GM12878 (cell line): ENCODE measurements around the gene TIAM1. TPM values are rescaled to one million over a fixed set of nuclear protein-coding genes. Genes with fewer than 3 reads are reported as not detected.

Source experiments
- BCL11A ChIP-seq: IDR thresholded peaks from 2 replicates; pipeline ENCODE4 v1.6.1; 2011; ENCODE audit warnings: low read depth, low read length
- CBFB ChIP-seq: IDR thresholded peaks from 2 replicates; pipeline ENCODE4 v1.6.1; 2016; ENCODE audit warnings: antibody characterized with exemption, low read depth
- ETV6 ChIP-seq, 2 experiments: fragments of 450-650 bp in 1 of 2; IDR thresholded peaks in 1 of 2; conservative IDR thresholded peaks in 1 of 2; 2 replicates each; pipeline ENCODE4 v1.6.1; 2014; ENCODE audit warnings: antibody characterized with exemption in 1 of 2, borderline replicate concordance in 1 of 2, low read depth in 1 of 2, mild to moderate bottlenecking in 1 of 2, moderate library complexity in 1 of 2
- FOXK2 ChIP-seq: fragments of 450-650 bp; IDR thresholded peaks from 2 replicates; pipeline ENCODE4 v1.6.1; 2017; ENCODE audit warnings: mild to moderate bottlenecking, moderate library complexity
- HDAC2 ChIP-seq: fragments of 200-600 bp; sonication (generic); IDR thresholded peaks from 2 replicates; pipeline ENCODE4 v1.6.1; 2017
- HDGF ChIP-seq: fragments of 450-650 bp; IDR thresholded peaks from 2 replicates; pipeline ENCODE4 v1.6.1; 2016; ENCODE audit warnings: antibody characterized with exemption
- MTA2 ChIP-seq: fragments of 450-650 bp; IDR thresholded peaks from 2 replicates; pipeline ENCODE4 v1.6.1; 2016; ENCODE audit warnings: low read depth, mild to moderate bottlenecking, moderate library complexity
- NR2C1 ChIP-seq: fragments of 450-650 bp; IDR thresholded peaks from 2 replicates; pipeline ENCODE4 v1.6.1; 2017; ENCODE audit warnings: antibody characterized with exemption, mild to moderate bottlenecking, moderate library complexity
- PML ChIP-seq: IDR thresholded peaks from 2 replicates; pipeline ENCODE4 v1.6.1; 2012; ENCODE audit warnings: low read length, inconsistent platforms
- POU2F2 ChIP-seq: IDR thresholded peaks from 3 replicates; pipeline ENCODE4 v1.6.1; 2011; ENCODE audit warnings: low read depth, mild to moderate bottlenecking, low read length, borderline replicate concordance
- RAD21 ChIP-seq: IDR thresholded peaks from 2 replicates; pipeline ENCODE4 v1.6.1; 2011; ENCODE audit warnings: mild to moderate bottlenecking, low read depth, low read length, moderate library complexity; ENCODE audit not compliant: insufficient read depth
- RAD51 ChIP-seq: fragments of 450-650 bp; IDR thresholded peaks from 2 replicates; pipeline ENCODE4 v1.6.1; 2016; ENCODE audit warnings: moderate library complexity, mild to moderate bottlenecking, inconsistent platforms
- SMAD5 ChIP-seq: IDR thresholded peaks from 2 replicates; pipeline ENCODE4 v1.6.1; 2016; ENCODE audit warnings: antibody characterized with exemption, low read depth
- SP1 ChIP-seq: IDR thresholded peaks from one replicate; pipeline ENCODE4 v1.6.1; 2011; ENCODE audit warnings: low read depth, low read length
- SREBF2 ChIP-seq: IDR thresholded peaks from 2 replicates; pipeline ENCODE4 v1.6.1; 2012; ENCODE audit warnings: mild to moderate bottlenecking, low read length
- TCF3 ChIP-seq: IDR thresholded peaks from 2 replicates; pipeline ENCODE4 v1.6.1; 2012; ENCODE audit warnings: low read depth, mild to moderate bottlenecking, low read length, borderline replicate concordance; ENCODE audit not compliant: insufficient read depth
- WRNIP1 ChIP-seq: IDR thresholded peaks from 2 replicates; pipeline ENCODE4 v1.6.1; 2011; ENCODE audit warnings: low read depth, low read length, improper control_type of control experiment, borderline replicate concordance
- ZBED1 ChIP-seq: IDR thresholded peaks from 2 replicates; pipeline ENCODE4 v1.6.1; 2016; ENCODE audit warnings: borderline replicate concordance
- ZNF207 ChIP-seq: fragments of 450-650 bp; IDR thresholded peaks from 2 replicates; pipeline ENCODE4 v1.6.1; 2014; ENCODE audit warnings: antibody characterized with exemption, mild to moderate bottlenecking, borderline replicate concordance
- ZNF24 ChIP-seq: fragments of 450-650 bp; IDR thresholded peaks from 2 replicates; pipeline ENCODE4 v1.6.1; 2017; ENCODE audit warnings: antibody characterized with exemption, mild to moderate bottlenecking
- polyA plus RNA-seq, 11 experiments: library from polyadenylated mRNA; depleted of rRNA in 4 of 11; unstranded in 6 of 11; stranded (reverse) in 5 of 11; fragments of >200 nt; fragmentation: Nextera tagmentation in 4 of 11; fragmentation: Illumina TruSeq in 1 of 11; extraction: Ambion mirVana in 4 of 11; extraction: Trizol in 1 of 11; gene quantifications; 1 replicate in 1 of 11; 2 replicates in 10 of 11; pipeline versions ENCODE4 v1.2.1 to v1.2.3, GENCODE V29; 2011 to 2016; ENCODE audit warnings: inconsistent platforms in 2 of 11, missing spikeins in 2 of 11, low read depth in 1 of 11
- total RNA-seq, 4 experiments: library from RNA; depleted of rRNA in 3 of 4; stranded (reverse); fragments of >200 nt in 3 of 4; fragmentation: Illumina TruSeq in 1 of 4; extraction: Trizol in 1 of 4; gene quantifications; 2 replicates each; pipeline versions ENCODE4 v1.2.1 to v1.2.3, GENCODE V29; 2013 to 2021
- TF ChIP-seq, protein P1 (sequence below): IDR thresholded peaks from 2 replicates; pipeline ENCODE4 v1.6.1; 2011; ENCODE audit warnings: low read depth, low read length, improper control_type of control experiment, borderline replicate concordance
- TF ChIP-seq, protein P2 (sequence below): IDR thresholded peaks from 2 replicates; pipeline ENCODE4 v1.6.1; 2011; ENCODE audit warnings: borderline replicate concordance, low read depth, mild to moderate bottlenecking, moderate library complexity, low read length; ENCODE audit not compliant: insufficient read depth, poor library complexity, severe bottlenecking
- TF ChIP-seq, protein P3 (sequence below): IDR thresholded peaks from 2 replicates; pipeline ENCODE4 v1.6.1; 2012; ENCODE audit warnings: low read depth, low read length, improper control_type of control experiment
- TF ChIP-seq, protein P4 (sequence below): fragments of 450-650 bp; IDR thresholded peaks from 2 replicates; pipeline ENCODE4 v1.6.1; 2018; ENCODE audit warnings: borderline replicate concordance, mild to moderate bottlenecking; ENCODE audit not compliant: partially characterized antibody
- TF ChIP-seq, protein P5 (sequence below): fragments of 150-350 bp; IDR thresholded peaks from 2 replicates; pipeline ENCODE4 v1.6.1; 2014; ENCODE audit warnings: mild to moderate bottlenecking, low read depth, low read length

Gene TIAM1
- total and polyA plus RNA-seq, 10 of the 15 experiments (the other 5 are each of a cell fraction or from before 2014, with no cell fraction given): 0.31 to 35.9 (median 0.78) TPM

DNA sequence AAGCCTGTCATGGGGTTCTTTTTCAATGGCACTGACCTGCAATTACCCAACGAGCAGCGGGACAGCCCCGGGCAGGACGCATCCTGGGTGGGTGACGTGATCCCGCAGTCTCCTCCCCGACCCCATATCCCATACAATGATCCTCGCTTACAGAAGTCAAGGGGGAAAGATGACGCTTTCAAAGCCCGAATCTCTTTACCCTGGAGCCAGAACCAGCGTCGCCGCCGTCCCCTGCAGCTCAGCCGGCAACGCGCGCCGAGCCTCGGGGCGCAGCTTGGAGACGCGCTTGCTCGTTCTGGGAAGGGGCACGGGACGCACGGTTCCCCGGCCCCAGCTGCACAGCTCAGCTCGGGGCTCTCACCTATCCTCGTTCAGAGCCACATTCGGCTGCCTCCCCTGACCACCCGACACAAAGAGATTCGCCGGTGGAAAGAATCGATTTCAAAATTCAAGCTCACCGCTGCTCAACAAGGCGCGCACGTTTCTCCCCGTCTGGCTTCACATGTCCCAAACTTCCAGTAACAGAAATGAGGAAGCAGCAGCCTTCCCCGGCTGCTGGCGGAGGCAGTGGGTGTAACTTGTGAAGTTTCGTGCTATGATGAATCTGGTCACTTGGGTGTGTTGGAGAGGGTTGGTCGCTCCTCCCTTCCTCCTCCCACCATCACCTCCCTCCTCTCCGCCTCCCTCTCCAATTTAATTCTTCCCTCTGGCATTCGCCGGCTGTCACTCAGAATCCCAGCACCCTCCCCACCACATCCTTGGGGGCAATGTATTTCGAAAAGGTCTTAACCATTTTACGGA is at the start of gene TIAM1 (continued):
- no peak for TF ChIP-seq CBFB
- 0 out of 2 replicates have a peak, but pooled peaks have one; percentile 18 for TF ChIP-seq MTA2
- TF ChIP-seq, protein P1, sequence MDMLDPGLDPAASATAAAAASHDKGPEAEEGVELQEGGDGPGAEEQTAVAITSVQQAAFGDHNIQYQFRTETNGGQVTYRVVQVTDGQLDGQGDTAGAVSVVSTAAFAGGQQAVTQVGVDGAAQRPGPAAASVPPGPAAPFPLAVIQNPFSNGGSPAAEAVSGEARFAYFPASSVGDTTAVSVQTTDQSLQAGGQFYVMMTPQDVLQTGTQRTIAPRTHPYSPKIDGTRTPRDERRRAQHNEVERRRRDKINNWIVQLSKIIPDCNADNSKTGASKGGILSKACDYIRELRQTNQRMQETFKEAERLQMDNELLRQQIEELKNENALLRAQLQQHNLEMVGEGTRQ: no peak
- TF ChIP-seq POU2F2: no peak
- TF ChIP-seq, protein P2, sequence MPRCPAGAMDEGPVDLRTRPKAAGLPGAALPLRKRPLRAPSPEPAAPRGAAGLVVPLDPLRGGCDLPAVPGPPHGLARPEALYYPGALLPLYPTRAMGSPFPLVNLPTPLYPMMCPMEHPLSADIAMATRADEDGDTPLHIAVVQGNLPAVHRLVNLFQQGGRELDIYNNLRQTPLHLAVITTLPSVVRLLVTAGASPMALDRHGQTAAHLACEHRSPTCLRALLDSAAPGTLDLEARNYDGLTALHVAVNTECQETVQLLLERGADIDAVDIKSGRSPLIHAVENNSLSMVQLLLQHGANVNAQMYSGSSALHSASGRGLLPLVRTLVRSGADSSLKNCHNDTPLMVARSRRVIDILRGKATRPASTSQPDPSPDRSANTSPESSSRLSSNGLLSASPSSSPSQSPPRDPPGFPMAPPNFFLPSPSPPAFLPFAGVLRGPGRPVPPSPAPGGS: no peak
- TF ChIP-seq SREBF2: no peak
- TF ChIP-seq WRNIP1: no peak
- TF ChIP-seq, protein P3, sequence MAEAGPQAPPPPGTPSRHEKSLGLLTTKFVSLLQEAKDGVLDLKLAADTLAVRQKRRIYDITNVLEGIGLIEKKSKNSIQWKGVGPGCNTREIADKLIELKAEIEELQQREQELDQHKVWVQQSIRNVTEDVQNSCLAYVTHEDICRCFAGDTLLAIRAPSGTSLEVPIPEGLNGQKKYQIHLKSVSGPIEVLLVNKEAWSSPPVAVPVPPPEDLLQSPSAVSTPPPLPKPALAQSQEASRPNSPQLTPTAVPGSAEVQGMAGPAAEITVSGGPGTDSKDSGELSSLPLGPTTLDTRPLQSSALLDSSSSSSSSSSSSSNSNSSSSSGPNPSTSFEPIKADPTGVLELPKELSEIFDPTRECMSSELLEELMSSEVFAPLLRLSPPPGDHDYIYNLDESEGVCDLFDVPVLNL: no peak
- TF ChIP-seq, protein P4, sequence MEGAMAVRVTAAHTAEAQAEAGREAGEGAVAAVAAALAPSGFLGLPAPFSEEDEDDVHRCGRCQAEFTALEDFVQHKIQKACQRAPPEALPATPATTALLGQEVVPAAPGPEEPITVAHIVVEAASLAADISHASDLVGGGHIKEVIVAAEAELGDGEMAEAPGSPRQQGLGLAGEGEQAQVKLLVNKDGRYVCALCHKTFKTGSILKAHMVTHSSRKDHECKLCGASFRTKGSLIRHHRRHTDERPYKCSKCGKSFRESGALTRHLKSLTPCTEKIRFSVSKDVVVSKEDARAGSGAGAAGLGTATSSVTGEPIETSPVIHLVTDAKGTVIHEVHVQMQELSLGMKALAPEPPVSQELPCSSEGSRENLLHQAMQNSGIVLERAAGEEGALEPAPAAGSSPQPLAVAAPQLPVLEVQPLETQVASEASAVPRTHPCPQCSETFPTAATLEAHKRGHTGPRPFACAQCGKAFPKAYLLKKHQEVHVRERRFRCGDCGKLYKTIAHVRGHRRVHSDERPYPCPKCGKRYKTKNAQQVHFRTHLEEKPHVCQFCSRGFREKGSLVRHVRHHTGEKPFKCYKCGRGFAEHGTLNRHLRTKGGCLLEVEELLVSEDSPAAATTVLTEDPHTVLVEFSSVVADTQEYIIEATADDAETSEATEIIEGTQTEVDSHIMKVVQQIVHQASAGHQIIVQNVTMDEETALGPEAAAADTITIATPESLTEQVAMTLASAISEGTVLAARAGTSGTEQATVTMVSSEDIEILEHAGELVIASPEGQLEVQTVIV: no peak
- TF ChIP-seq RAD51: no peak
- TF ChIP-seq ZNF24: no peak
- no peak for TF ChIP-seq HDGF
- TF ChIP-seq PML: no peak
- TF ChIP-seq ETV6 (conservative IDR thresholded peaks at IDR 0.05 in 1 of 2, IDR thresholded peaks at IDR 0.05 in 1 of 2; ENCODE audit: borderline replicate concordance in 1 of 2, low read depth in 1 of 2): no peak
- TF ChIP-seq, protein P5, sequence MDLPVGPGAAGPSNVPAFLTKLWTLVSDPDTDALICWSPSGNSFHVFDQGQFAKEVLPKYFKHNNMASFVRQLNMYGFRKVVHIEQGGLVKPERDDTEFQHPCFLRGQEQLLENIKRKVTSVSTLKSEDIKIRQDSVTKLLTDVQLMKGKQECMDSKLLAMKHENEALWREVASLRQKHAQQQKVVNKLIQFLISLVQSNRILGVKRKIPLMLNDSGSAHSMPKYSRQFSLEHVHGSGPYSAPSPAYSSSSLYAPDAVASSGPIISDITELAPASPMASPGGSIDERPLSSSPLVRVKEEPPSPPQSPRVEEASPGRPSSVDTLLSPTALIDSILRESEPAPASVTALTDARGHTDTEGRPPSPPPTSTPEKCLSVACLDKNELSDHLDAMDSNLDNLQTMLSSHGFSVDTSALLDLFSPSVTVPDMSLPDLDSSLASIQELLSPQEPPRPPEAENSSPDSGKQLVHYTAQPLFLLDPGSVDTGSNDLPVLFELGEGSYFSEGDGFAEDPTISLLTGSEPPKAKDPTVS: no peak
- TF ChIP-seq BCL11A: no peak
- no peak for TF ChIP-seq ZNF207
- no peak for TF ChIP-seq RAD21
- TF ChIP-seq HDAC2: no peak
- no peak for TF ChIP-seq FOXK2
- TF ChIP-seq SMAD5: no peak
- no peak for TF ChIP-seq SP1
- no peak for TF ChIP-seq NR2C1
- TF ChIP-seq ZBED1: no peak
- TF ChIP-seq TCF3: no peak
